Activated effector memory CD4-positive, alpha-beta T cell treated with anti-CD3 and anti-CD28 coated beads, Interleukin-2, amount 50 U/mL, for 16 hours (primary cell): ENCODE measurements around the gene QRFP.

Source experiments
- DNase-seq: peaks from one replicate; pipeline ENCODE4 v3.0.0-alpha.2; 2020

QRFP gene

GRCh38 chr9:130896233-130897014 is at the start of gene QRFP:
Gene QRFP (minus strand): TSS chr9:130896812. CDS start chr9:130893838, 2,974 bp downstream.
- DNase-seq = no peak

DNA sequence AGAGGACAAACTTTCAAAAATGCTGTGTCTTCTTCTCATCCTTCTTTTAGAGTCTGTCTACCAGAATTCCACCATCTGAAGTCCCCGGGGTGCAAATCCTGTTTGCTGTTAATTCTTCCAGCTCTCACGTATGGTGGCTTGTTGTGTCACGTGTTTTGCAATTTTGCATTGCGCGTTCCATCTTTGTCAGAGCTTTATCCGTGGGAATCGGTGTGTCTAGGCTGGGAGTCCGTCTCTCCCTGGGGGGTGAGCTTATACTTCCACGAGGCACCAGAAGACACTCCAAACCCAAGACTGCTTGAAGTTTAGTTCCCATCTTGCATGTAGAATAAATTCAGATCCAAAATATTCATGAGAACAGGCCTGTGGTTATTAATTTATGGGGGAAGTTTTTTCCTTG is 48.6 kb upstream of the QRFP start:
- DNase-seq = no peak

DNA sequence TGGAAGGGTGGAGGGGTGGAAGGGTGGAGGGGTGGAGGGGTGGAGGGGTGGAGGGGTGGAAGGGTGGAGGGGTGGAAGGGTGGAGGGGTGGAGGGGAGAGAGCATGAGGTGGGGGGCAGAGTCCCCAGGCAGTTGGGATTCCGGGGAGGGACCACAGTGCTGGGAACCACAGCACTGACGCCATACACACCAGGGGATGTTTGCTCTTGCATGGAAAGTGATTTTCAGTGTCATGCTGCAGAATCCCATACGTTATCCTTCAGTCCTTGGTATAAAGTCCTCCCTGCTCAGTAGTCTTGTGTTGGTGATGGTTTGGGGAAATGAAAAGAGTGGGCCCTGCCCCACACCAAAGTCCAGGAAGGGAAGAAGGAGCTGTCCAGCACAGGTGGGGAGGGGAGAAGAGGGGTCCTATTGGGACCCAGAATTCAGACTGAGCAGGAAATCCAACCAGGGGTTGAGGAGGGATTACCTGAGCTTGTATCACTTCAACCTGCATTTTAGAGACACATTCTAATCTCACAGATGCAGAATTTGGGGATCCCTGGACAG is 48.0 kb upstream of the QRFP start:
- DNase-seq = no peak

DNA sequence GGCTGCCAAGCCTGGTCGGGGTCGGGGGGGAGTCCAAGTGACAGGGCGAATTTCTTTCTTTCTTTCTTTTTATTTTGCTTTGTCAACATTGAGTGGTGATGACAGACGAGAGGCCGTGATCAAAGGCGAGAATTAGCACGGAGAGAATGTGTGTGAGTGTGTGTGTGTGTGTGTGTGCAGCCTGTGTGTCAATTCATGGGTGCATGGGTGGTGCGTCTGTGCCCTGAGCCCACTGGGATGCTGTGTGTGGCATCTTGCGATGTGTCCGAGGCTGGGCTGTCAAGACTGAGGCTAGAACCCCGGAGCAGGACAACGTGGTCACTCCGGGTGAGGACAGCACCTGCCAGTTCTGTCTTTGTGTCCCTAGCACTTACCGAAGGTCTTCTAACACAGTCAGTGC is 47.2 kb upstream of the QRFP start:
- DNase-seq = no peak

- no peak for DNase-seq
Measured at GRCh38 chr9:130943221-130943620, 46.6 kb upstream of the QRFP start.

- DNase-seq = no peak
Measured at GRCh38 chr9:130942679-130943078, 46.1 kb upstream of the QRFP start.

DNA sequence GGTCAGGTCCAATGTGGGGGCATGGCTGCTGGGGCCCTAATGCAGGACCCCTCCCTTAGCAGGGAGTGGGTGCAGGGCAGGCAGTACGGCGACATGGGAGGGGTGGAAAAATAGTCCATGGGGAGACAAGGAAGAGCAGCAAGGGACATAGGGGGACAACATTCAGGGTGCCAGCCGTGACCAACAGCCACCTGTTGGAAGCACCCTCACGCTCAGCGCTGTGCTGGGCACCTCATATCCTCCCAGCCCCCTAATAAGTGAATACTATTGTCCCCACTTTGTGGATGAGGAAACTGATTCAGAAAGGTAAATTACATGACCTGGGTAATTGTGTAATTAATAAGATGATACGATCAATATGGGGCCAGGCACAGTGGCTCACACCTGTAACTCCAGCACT is 45.5 kb upstream of the QRFP start:
- no peak for DNase-seq

DNA sequence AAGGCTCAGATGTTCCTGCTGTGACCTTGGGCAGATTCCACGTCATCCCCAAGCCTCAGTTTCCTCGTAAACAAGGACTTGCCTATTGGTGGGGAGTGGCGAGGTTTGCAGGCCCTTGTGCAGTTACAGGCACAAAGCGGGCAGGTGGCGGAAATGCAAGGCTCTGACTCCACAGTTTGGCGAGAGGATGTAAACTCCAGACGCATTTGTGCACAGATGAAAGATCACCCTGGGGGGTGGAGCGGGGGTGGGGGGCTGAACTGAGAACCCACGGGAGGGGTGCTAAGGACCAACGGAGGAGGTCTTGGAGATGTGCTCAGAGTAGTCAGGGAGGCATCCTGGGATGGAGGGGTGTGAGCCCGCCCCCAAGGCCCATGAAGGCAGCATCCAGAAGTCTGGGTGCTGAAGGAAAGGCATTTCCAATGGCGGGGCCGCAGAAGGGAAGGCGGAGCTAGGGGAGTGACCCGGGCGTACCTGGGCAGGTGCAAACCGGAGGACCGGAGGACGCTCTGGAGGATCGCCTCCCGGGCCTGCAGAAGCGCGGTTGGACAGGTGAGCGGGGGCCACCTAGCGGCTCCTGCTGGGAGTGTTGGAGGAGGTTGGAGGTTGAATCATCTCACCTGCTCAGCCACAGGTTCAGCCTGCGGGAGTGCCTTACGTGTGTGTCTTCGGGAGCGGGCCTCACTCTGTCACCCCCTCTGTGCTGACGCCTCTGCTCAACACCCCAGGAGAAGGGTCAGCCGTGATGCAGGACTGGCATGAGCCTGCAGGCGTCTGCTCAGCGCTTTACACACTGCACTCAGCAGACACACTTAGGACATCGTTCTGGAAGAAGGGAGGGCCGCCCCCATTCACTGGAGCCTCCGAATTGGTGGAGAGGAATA is 44.3 kb upstream of the QRFP start:
- DNase-seq = peak; percentile 90

DNA sequence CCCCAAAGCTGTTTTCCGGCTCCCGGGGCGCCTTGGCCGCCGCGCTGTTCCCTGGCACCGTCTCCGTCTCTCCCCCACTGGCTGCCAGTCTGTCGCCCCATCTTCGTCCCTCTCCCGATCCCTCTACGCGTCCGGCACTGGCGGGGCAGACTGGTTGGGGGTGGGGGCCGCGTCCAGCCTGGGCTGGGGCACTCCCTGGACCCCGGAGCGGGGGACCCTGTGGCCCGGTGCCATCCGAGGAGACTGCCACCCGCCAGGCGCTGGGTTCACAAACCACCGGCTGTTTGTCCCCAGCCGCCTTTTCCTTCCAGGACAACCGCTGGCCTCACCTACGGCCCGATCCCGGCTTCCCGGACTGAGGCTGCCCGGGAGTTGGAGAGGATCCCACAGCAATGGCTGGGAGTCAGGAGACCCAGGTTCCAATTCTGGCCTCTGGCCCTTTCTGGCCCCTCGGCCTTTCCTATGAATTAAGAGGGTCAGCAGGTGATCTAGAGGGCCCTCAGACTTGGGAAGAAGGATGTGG is 43.5 kb upstream of the QRFP start:
- no peak for DNase-seq

GRCh38 chr9:130939405-130940026 is 42.9 kb upstream of the QRFP start:
- no peak for DNase-seq

GRCh38 chr9:130938652-130939404 is 42.2 kb upstream of the QRFP start, which contains the start of gene FIBCD1:
Gene FIBCD1 (minus strand): TSS chr9:130939247. CDS start chr9:130938607, 640 bp downstream.
- no peak for DNase-seq

DNA sequence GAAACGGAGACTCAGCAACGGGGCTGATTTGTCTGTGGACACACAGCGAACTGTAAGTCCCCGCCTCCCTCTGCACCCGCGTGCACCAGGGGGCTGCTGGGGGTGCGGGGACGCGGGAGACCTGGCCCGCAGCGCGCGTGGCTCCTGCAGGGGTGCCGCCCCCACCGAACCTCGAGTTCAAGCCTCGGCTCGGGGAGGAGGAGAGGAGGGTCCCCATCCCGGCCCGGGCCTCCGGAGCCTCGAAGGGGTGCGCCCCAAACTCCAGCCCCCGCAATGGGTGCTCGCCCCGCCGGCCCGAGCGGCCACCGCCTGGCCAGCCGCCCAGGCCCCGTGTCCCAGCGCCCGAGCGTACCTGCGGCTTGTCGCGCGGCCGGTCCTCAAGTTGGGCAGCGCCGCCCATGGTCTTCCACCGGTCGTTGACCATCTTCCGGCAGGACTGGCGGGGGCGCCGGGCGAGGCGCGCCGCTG is 41.6 kb upstream of the QRFP start:
- DNase-seq = no peak

DNA sequence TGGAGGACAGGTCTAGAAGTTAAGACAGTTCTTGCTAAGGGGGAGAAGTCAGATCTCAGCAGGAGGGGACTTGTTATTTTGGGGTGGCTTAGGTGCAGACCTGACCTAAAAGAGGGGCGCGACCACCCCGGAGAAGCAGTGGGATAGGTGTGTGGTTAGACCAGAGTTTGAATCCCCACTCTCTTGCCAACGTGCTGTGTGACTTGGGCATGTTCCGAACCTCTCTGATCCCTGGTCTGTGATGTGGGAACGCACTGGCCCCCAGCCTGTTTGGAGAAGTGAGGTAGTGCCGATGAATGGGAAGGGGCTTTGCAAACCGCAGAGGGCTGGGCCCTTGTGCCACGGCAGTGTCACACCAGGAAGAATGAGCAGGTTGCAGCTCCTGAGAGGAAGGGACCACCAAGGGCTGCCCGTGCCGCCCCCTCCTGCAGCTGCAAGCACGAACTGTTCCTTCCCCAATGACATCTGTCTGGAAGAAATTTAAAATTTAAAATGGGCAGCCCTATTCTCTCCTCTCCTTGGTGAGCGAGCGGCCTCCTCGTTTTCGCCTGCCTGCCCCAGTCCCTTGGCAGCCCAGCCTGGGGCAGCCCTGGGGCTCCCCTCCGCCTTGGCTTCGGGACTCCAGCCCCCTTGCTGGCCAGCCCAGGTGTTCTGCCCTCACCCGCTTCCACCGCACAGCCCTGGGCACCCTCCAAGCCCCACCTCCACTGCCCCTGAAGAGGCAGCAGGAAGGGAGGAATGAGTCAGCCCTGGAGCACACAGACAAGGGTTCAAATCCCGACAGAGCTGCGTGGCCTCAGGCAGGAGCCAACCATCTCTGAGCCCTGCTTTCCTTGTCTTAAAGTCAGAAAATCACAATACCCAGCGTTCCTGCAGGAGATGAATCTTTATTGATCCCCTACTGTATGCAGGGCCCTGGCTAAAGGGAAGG is 40.8 kb upstream of the QRFP start:
- no peak for DNase-seq

DNA sequence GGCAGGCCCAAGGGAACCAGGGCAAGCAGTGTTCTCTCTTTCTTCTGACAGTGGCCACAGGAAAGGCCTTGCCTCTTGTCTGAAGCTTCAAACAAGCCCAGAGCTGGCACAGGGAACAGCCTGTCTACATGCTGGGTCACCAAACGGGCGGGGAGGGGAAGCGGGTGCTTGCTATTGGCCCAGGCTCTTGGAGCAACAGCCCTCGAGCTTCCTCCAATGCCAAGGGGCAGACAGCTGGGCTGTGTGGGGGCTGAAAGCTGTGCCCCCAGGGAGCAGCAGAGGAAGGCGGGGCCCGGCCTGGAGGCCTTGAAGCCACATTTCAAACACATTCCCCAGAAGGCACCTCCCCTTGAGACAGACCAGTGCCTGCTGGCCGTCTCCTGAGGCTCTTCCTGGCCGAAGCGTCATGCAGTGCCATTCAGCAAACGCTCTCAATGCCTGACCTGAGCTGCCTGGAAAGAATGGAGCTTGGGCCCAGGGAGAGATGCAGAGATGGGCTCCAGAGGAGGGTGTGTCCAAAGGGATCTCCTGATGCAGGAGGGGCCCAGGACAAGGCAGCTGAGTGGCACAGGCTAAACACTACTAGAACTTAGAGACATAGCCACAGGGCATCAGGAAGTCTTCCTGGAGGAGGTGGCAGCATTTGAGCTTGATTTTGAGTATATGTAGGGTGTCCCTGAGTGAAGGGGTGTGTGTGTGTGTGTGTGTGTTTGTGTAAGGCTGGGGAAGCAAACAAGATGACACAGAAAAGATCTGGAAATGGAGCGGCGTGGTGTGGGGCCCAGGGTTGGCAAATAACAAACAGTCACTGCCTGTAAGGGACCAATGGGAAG is 39.9 kb upstream of the QRFP start:
- no peak for DNase-seq

DNA sequence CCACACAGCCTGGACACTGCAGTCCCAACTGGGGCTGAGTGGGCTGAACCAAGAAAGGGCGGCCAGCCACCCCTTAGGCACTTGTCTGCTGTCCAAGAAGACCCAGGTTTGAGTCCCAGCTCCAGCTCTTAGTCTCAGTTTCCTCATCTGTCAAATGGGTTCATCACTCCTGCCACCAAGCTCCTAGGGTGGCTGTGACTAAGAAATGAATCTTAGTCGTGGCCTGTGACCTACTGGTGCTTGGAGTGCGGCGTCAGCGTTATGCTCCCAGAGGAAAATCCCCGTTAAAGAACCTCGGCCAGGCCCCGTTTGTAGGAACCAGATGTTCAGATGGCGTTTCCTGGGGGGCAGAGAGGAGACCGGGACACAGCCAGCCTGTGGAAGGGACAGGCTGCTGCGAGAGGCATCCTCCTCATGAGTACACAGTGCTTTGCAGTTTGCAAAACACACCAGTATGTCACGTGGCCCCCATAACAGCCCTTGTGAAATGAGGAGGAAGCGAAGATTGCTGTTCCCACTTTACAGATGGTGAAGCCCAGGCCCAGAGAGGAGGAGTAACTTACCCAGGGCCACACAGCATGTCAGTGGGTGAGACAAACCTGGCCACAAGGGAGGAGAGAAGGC is 39.1 kb upstream of the QRFP start:
- no peak for DNase-seq

DNA sequence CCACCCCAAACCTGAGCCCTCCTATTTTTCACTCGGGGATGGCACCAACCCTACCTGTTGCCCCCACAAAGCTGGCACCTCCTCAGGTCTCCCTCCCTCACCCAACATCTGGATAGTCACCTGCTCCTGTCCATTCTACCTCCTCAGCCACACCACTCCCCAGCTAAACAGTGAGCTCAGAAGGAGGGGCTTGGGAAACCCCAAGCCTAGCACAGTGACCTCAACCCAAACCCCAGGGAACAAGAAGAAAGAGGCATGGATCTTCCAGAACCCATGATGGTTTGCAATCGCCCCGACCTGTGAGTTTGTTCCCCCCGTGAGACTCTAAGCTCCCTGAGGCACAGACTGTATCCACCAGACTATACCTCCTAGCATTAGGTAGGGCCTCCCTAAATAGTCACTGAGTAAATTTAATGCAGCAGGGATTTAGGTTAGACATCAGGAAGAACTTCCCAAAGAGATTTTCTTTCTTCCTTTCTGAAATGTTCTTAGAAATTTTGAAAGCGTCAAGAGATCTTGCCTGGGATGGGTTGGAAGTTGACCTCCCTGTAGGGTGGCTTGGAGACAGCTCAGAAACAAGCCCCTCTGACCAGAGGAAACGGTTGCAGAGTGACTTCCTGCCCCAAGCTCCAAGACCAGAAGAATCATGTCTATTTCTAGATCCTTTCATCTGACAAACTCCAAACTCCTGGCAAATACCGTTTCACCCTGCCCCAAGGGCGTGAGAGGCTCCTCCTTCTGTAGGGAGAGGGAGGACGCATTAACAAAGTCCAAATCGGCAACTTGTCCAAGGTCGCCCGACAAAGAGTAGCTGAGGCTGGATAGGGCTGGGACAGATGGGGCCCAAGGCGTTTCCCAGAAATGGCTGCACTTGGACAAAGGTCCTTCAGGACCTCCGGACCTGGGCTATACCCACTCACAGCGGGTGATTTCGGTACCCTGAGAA is 38.4 kb upstream of the QRFP start:
- DNase-seq = no peak

- no peak for DNase-seq
Measured at GRCh38 chr9:130934246-130934645, 37.6 kb upstream of the QRFP start.
